VCaP (cell line): Measurements from ENCODE around the gene BAX.

Source experiments
- H3K27ac ChIP-seq: fragments of 450-650 bp; 2 replicates; pipeline ENCODE4 v1.5.1; 2017
- TF ChIP-seq, protein P1 (sequence below): fragments of 450-650 bp; conservative IDR thresholded peaks from 2 replicates; pipeline ENCODE4 v1.5.1; 2017; ENCODE audit warnings: mild to moderate bottlenecking, moderate library complexity

The BAX gene

DNA sequence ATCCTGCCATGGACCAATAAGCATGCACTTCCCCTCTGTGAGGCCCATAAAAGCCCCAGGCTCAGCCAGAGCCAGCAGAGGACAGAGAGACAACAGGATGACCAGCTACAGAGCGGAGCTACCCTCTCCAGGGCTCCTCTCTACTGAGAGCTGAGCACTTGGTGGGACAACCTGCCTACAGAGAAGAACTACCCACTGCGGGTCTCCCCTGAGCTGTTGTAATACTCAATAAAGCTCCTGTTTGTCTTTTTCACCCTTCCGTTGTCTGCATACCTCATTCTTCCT lies 7.5 kb upstream of the BAX start:
- TF ChIP-seq, protein P1, sequence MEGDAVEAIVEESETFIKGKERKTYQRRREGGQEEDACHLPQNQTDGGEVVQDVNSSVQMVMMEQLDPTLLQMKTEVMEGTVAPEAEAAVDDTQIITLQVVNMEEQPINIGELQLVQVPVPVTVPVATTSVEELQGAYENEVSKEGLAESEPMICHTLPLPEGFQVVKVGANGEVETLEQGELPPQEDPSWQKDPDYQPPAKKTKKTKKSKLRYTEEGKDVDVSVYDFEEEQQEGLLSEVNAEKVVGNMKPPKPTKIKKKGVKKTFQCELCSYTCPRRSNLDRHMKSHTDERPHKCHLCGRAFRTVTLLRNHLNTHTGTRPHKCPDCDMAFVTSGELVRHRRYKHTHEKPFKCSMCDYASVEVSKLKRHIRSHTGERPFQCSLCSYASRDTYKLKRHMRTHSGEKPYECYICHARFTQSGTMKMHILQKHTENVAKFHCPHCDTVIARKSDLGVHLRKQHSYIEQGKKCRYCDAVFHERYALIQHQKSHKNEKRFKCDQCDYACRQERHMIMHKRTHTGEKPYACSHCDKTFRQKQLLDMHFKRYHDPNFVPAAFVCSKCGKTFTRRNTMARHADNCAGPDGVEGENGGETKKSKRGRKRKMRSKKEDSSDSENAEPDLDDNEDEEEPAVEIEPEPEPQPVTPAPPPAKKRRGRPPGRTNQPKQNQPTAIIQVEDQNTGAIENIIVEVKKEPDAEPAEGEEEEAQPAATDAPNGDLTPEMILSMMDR: no peak
- H3K27ac ChIP-seq: no peak overlapping the region

DNA sequence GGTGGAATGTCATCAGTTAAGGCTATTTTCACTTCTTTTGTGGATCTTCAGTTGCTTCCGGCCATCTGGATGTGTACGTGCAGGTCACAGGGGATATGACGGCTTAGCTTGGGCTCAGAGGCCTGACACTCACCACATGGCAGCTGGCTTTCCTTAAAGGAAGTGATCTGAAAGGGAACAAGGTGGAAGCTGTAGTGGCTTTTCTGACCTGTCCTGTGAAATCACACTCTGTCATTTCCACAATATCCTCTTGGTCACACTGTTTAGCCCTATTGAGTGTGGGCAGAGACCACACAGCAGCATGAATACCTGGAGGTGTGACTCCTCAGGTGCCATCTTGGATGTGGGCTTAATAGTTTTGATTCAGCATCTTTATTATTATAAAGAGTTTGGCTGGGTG lies 4.5 kb upstream of the BAX start:
- TF ChIP-seq, protein P1: no peak
- peak overlapping the region; percentile 74 for H3K27ac ChIP-seq

DNA sequence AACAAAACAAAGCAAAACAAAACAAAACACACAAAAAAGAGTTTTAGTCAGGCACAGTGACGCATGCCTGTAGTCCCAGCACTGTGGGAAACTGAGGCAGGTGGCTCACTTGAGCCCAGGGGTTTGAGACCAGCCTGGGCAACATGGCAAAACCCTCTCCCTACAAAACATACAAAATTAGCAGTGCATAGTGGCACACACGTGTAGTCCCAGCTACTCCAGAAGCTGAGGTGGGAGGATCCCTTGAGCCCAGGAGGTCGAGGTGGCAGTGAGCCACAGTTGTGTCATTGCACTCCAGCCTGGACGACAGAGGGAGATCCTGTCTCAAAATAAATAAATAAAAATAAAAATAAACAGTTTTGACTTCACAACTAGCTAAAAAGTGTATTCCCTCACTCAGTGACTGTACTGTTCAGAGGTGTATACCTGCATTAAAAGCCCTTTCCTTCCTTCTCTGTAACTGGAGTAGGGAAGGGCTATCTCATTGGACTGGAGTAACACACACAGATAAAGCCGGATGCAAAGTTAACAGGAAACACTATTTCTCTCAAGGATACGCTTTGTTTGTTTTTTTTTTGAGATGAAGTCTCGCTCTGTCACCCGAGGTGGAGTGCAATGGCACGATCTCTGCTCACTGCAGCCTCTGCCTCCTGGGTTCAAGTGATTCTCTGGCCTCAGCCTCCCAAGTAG lies 3.7 kb upstream of the BAX start:
- TF ChIP-seq, protein P1: no peak
- peak overlapping the region; percentile 74 for H3K27ac ChIP-seq

DNA sequence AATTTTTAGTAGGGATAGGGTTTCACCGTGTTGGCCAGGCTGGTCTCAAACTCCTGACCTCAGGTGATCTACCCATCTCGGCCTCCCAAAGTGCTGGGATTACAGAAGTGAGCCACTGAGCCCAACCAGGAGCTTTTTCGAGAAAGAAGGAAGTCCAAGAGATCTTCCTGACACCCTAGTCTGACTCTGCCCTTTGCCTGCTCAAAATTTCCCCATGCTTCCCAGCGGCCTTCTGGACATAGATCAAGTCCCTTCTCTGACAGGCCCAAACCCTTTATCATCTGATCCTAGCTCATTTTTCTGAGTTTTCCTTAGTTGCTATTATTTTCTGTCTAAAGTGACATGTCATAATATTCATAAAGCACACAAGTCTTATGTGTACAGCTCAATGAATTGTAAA lies 1.5 kb upstream of the BAX start:
- H3K27ac ChIP-seq: peak overlapping the region; percentile 74; the same call in 1 of the 2 replicates
- TF ChIP-seq, protein P1: no peak

DNA sequence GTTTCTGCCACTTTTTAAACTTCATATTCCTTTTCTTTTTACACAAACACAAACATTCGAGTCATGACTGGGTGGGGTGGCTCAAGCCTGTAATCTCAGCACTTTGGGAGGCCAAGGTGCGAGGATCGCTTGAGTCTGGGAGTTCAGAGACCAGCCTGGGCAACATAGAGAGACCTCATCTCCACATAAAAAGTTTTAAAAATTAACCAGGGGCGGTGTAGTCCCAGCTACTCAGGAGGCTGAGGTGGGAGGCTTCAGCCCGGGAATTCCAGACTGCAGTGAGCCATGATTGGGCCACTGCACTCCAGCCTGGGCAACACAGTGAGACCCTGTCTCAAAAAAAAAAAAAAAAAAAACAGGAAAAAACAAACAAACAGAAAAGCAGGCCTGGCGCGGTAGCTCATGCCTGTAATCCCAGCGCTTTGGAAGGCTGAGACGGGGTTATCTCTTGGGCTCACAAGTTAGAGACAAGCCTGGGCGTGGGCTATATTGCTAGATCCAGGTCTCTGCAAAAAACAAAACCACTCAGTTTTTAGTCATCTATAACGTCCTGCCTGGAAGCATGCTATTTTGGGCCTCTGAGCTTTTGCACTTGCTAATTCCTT lies 583 bp upstream of the BAX start:
- H3K27ac ChIP-seq: peak overlapping the region; percentile 86
- TF ChIP-seq, protein P1: no peak

DNA sequence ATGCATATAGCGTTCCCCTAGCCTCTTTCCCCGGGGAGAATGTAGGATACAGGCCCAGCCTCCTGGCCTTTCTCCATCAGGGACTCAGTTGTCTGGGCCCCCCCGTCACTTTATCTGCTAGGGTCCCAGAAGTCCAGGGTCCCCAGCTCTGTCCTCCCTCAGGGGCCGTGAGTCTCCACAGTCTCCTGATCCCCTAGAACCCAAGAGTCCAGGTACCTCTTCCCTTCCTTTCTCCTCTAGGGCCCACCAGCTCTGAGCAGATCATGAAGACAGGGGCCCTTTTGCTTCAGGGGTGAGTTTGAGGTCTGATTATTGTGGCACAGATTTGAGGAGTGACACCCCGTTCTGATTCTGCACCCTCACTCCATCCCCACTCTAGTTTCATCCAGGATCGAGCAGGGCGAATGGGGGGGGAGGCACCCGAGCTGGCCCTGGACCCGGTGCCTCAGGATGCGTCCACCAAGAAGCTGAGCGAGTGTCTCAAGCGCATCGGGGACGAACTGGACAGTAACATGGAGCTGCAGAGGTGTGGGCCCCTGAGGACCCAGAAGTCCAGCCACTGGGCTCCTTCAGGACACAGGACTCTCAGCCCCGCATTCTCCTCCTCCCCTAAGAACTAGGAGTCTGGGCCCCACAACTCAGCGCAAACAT lies 758 bp downstream of the BAX start:
- TF ChIP-seq, protein P1: no peak
- H3K27ac ChIP-seq: peak overlapping the region; percentile 86

DNA sequence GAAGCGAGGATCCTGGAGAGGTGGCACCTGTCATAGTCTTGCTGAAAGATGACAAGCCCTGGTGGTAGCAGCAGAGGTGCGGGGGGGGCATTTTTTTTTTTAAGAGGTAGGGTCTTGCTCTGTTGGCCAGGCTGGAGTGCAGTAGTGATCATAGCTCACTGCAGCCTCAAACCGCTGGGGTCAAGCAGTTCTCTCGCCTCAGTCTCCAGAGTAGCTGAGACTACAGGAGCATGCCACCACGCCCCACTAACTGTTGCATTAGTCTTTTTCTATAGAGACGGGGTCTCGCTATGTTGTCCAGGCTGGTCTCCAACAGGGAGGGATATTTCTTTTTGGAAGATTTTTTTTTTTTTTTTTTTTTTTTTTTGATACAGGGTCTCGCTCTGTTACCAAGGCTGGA lies 3.3 kb downstream of the BAX start:
- TF ChIP-seq, protein P1: no peak
- no peak overlapping the region for H3K27ac ChIP-seq
